K562 (cell line): Measurements from ENCODE around the gene HYAL3. TPM values are rescaled to one million over a fixed set of nuclear protein-coding genes. Genes with fewer than 3 reads are reported as not detected.

Experiments
- ATF3 ChIP-seq, 2 experiments: fragments of 450-650 bp in 1 of 2; sonication (generic) in 1 of 2; formaldehyde crosslinking in 1 of 2; IDR thresholded peaks in 1 of 2; conservative IDR thresholded peaks in 1 of 2; 2 replicates each; pipeline versions ENCODE4 v1.6.1 to v1.8.1; 2016 to 2023; ENCODE audit warnings: mild to moderate bottlenecking in 2 of 2, moderate library complexity in 2 of 2, inconsistent platforms in 1 of 2, missing genetic modification reagents in 1 of 2
- BMI1 ChIP-seq: fragments of 150-350 bp; IDR thresholded peaks from 2 replicates; pipeline ENCODE4 v1.6.1; 2014; ENCODE audit warnings: low read length
- CBX5 ChIP-seq: IDR thresholded peaks from 2 replicates; pipeline ENCODE4 v1.6.1; 2014; ENCODE audit warnings: low read depth, borderline replicate concordance
- DNMT1 ChIP-seq: fragments of 450-650 bp; IDR thresholded peaks from 2 replicates; pipeline ENCODE4 v1.6.1; 2016; ENCODE audit warnings: antibody characterized with exemption, mild to moderate bottlenecking
- HOXB6 ChIP-seq: fragments of 250-450 bp; sonication (Bioruptor Pico); IDR thresholded peaks from 2 replicates; pipeline ENCODE4 v1.5.1; 2022; ENCODE audit warnings: mild to moderate bottlenecking, borderline replicate concordance
- IFI16 ChIP-seq: fragments of 250-450 bp; sonication (Bioruptor Pico); IDR thresholded peaks from 2 replicates; pipeline ENCODE4 v2.1.2; 2022; ENCODE audit warnings: mild to moderate bottlenecking, inconsistent platforms
- JUN ChIP-seq, 2 experiments: sonication (generic) in 1 of 2; formaldehyde crosslinking in 1 of 2; IDR thresholded peaks; 2 replicates each; pipeline versions ENCODE4 v1.6.1 to v1.8.0; 2012 to 2022; ENCODE audit warnings: borderline replicate concordance in 2 of 2, mild to moderate bottlenecking in 2 of 2, improper control_type of control experiment in 1 of 2, low read depth in 1 of 2, low read length in 1 of 2, missing genetic modification reagents in 1 of 2
- KLF1 ChIP-seq: fragments of 450-650 bp; IDR thresholded peaks from 2 replicates; pipeline ENCODE4 v1.6.1; 2016; ENCODE audit warnings: missing genetic modification characterization, missing compliant biosample characterization
- MLX ChIP-seq, 2 experiments: fragments of 450-650 bp in 1 of 2; sonication (generic) in 1 of 2; formaldehyde crosslinking; conservative IDR thresholded peaks; 2 replicates each; pipeline versions ENCODE4 v1.4.0 to v1.8.1; 2020 to 2022; ENCODE audit warnings: mild to moderate bottlenecking in 1 of 2, missing genetic modification reagents in 1 of 2
- PCBP1 ChIP-seq: fragments of 200-400 bp; formaldehyde crosslinking; IDR thresholded peaks from 2 replicates; pipeline ENCODE4 v1.6.1; 2018; ENCODE audit warnings: mild to moderate bottlenecking, low read depth, low read length; ENCODE audit not compliant: poor library complexity, severe bottlenecking
- PKNOX1 ChIP-seq: fragments of 450-650 bp; IDR thresholded peaks from 2 replicates; pipeline ENCODE4 v1.6.1; 2016
- RBM14 ChIP-seq: fragments of 200-400 bp; formaldehyde crosslinking; IDR thresholded peaks from 2 replicates; pipeline ENCODE4 v1.6.1; 2018; ENCODE audit warnings: low read depth, mild to moderate bottlenecking, low read length, moderate library complexity, borderline replicate concordance; ENCODE audit not compliant: insufficient read depth
- RCOR1 ChIP-seq, 2 experiments: IDR thresholded peaks; 2 replicates each; pipeline ENCODE4 v1.6.1; 2012; ENCODE audit warnings: low read depth in 2 of 2, low read length in 2 of 2, borderline replicate concordance in 1 of 2, improper control_type of control experiment in 1 of 2
- SMAD2 ChIP-seq: fragments of 150-350 bp; IDR thresholded peaks from 2 replicates; pipeline ENCODE4 v1.6.1; 2014; ENCODE audit warnings: low read depth, mild to moderate bottlenecking, low read length
- SOX6 ChIP-seq: fragments of 450-650 bp; IDR thresholded peaks from 2 replicates; pipeline ENCODE4 v1.6.1; 2014; ENCODE audit warnings: mild to moderate bottlenecking
- TCF7 ChIP-seq: sonication (generic); IDR thresholded peaks from 2 replicates; pipeline ENCODE4 v1.6.1; 2016; ENCODE audit warnings: antibody characterized with exemption, borderline replicate concordance
- U2AF2 ChIP-seq: fragments of 200-400 bp; formaldehyde crosslinking; optimal IDR thresholded peaks from 2 replicates; pipeline ENCODE3; 2017; ENCODE audit warnings: low read depth, mild to moderate bottlenecking, low read length
- ZBTB12 ChIP-seq: fragments of 250-450 bp; sonication (Bioruptor Pico); IDR thresholded peaks from 2 replicates; pipeline ENCODE4 v1.4.0; 2020
- ZBTB34 ChIP-seq: fragments of 250-450 bp; sonication (Bioruptor Pico); IDR thresholded peaks from 2 replicates; pipeline ENCODE4 v1.8.0; 2021; ENCODE audit warnings: mild to moderate bottlenecking, moderate library complexity
- ZNF124 ChIP-seq: sonication (generic); formaldehyde crosslinking; IDR thresholded peaks from 2 replicates; pipeline ENCODE4 v1.8.1; 2022; ENCODE audit warnings: missing genetic modification reagents
- ZNF134 ChIP-seq: fragments of 250-450 bp; sonication (Bioruptor Pico); conservative IDR thresholded peaks from 2 replicates; pipeline ENCODE4 v1.4.0; 2020
- ZNF140 ChIP-seq: fragments of 250-450 bp; sonication (Bioruptor Pico); IDR thresholded peaks from 2 replicates; pipeline ENCODE4 v1.8.0; 2021; ENCODE audit warnings: moderate library complexity, mild to moderate bottlenecking, inconsistent platforms
- ZNF586 ChIP-seq: fragments of 450-650 bp; formaldehyde crosslinking; conservative IDR thresholded peaks from 2 replicates; pipeline ENCODE4 v1.4.0; 2020; ENCODE audit warnings: mild to moderate bottlenecking, moderate library complexity
- polyA plus RNA-seq, 8 experiments: library from polyadenylated mRNA; depleted of rRNA in 4 of 8; stranded (reverse) in 5 of 8; unstranded in 3 of 8; fragments of >200 nt; fragmentation: Nextera tagmentation in 2 of 8; fragmentation: Illumina TruSeq in 1 of 8; extraction: Ambion mirVana in 2 of 8; extraction: Trizol in 1 of 8; gene quantifications; 2 replicates each; pipeline versions ENCODE4 v1.2.1 to v1.2.3, GENCODE V29; 2011 to 2014; ENCODE audit warnings: inconsistent platforms in 1 of 8, missing spikeins in 1 of 8
- total RNA-seq, 7 experiments: library from RNA; depleted of rRNA in 6 of 7; stranded (reverse); fragments of >200 nt in 6 of 7; fragmentation: Illumina TruSeq in 2 of 7; extraction: Trizol in 2 of 7; gene quantifications; 2 replicates each; pipeline versions ENCODE4 v1.2.1 to v1.2.3, GENCODE V29; 2011 to 2021; ENCODE audit warnings: low replicate concordance in 1 of 7

Gene HYAL3
- total and polyA plus RNA-seq, 9 of the 15 experiments (the other 6 are each of a cell fraction or from before 2014, with no cell fraction given): 0.38 to 9.1 (median 6.8) TPM

- TF ChIP-seq DNMT1: no peak
- TF ChIP-seq PKNOX1: peak; percentile 68
- TF ChIP-seq ZBTB34: no peak
- TF ChIP-seq SOX6: no peak
- no peak for TF ChIP-seq RBM14
- no peak for TF ChIP-seq RCOR1 (IDR thresholded peaks at IDR 0.05; ENCODE audit: borderline replicate concordance in 1 of 2, low read depth in 2 of 2, low read length in 2 of 2)
- TF ChIP-seq U2AF2: no peak
- no peak for TF ChIP-seq PCBP1
- no peak for TF ChIP-seq JUN (IDR thresholded peaks at IDR 0.05; ENCODE audit: borderline replicate concordance, low read depth, low read length)
- no peak for TF ChIP-seq JUN (CRISPR knock-in tag; IDR thresholded peaks at IDR 0.05; ENCODE audit: borderline replicate concordance)
- TF ChIP-seq HOXB6 (CRISPR knock-in tag): no peak
- no peak for TF ChIP-seq MLX (CRISPR knock-in tag; conservative IDR thresholded peaks at IDR 0.05)
- TF ChIP-seq BMI1: no peak
- TF ChIP-seq CBX5: no peak
- TF ChIP-seq ZNF586 (CRISPR knock-in tag): no peak
- TF ChIP-seq ZNF140 (CRISPR knock-in tag): no peak
- no peak for TF ChIP-seq ZNF134 (CRISPR knock-in tag)
- no peak for TF ChIP-seq TCF7
- no peak for TF ChIP-seq KLF1 (tag)
- no peak for TF ChIP-seq ZNF124 (CRISPR knock-in tag)
- TF ChIP-seq ZBTB12 (CRISPR knock-in tag): no peak
- no peak for TF ChIP-seq ATF3 (IDR thresholded peaks at IDR 0.05)
- no peak for TF ChIP-seq ATF3 (CRISPR knock-in tag; conservative IDR thresholded peaks at IDR 0.05)
- TF ChIP-seq SMAD2: no peak
- no peak for TF ChIP-seq IFI16 (CRISPR knock-in tag)
Observed at GRCh38 chr3:50327943-50328691, 28.9 kb upstream of the HYAL3 start, which contains the start of gene TUSC2 (continued).
